Neural crest cell (in vitro differentiated cells): ENCODE data around the gene LEPR. TPM values are rescaled to one million over a fixed set of nuclear protein-coding genes. Genes with fewer than 3 reads are reported as not detected.

Experiments
- DNase-seq: peaks from one replicate; pipeline ENCODE4 v3.0.0; 2021; ENCODE audit warnings: low read depth, mixed read lengths, low spot score
- H3K27ac Mint-ChIP-seq: one replicate; pipeline ENCODE4 v1.8.0; 2021; ENCODE audit warnings: mild to moderate bottlenecking, mixed read lengths; ENCODE audit not compliant: unreplicated experiment
- H3K27me3 Mint-ChIP-seq: 2 replicates; pipeline ENCODE4 v1.8.0; 2021; ENCODE audit warnings: low read depth, mild to moderate bottlenecking, mixed read lengths
- H3K36me3 Mint-ChIP-seq: 2 replicates; pipeline ENCODE4 v1.8.0; 2021; ENCODE audit warnings: low read depth, mild to moderate bottlenecking, mixed read lengths
- H3K4me1 Mint-ChIP-seq: 2 replicates; pipeline ENCODE4 v1.8.0; 2021; ENCODE audit warnings: mixed read lengths
- H3K4me3 Mint-ChIP-seq: one replicate; pipeline ENCODE4 v1.8.0; 2021; ENCODE audit warnings: mild to moderate bottlenecking, mixed read lengths
- H3K9me3 Mint-ChIP-seq: 2 replicates; pipeline ENCODE4 v1.8.0; 2021; ENCODE audit warnings: mixed read lengths
- CTCF ChIP-seq: fragments of 200-600 bp; sonication (generic); conservative IDR thresholded peaks from 2 replicates; pipeline ENCODE4 v1.5.0; 2021; ENCODE audit warnings: antibody characterized with exemption, mild to moderate bottlenecking
- total RNA-seq: library from RNA; stranded (reverse); gene quantifications from 2 replicates; pipeline ENCODE4 v1.2.1, GENCODE V29; 2021

Gene LEPR
- total RNA-seq, 1 donor from 2014 or later: 2.7 TPM

- Mint-ChIP-seq H3K27me3 (peaks cover 13% of the 10 kb centered on the region), H3K36me3 (no peaks in the 10 kb centered on the region), H3K27ac (no peak overlapping the region), H3K4me3 (no peak overlapping the region), H3K9me3 (peaks cover 2% of the 10 kb centered on the region), H3K4me1 (no peaks in the 10 kb centered on the region)
- TF ChIP-seq CTCF: no peak
- no peak for DNase-seq
Observed at GRCh38 chr1:65404941-65405340, 15.5 kb upstream of the LEPR start.

GRCh38 chr1:65407877-65408276, 12.6 kb upstream of the LEPR start:
- no peak overlapping the region for H3K4me3 Mint-ChIP-seq
- H3K36me3 Mint-ChIP-seq: no peaks in the 10 kb centered on the region
- TF ChIP-seq CTCF: no peak
- no peaks in the 10 kb centered on the region for H3K4me1 Mint-ChIP-seq
- H3K27me3 Mint-ChIP-seq: peaks cover 15% of the 10 kb centered on the region
- DNase-seq: no peak
- H3K27ac Mint-ChIP-seq: no peak overlapping the region
- H3K9me3 Mint-ChIP-seq: peaks cover 2% of the 10 kb centered on the region

- H3K36me3 Mint-ChIP-seq: no peaks in the 10 kb centered on the region
- peaks cover 17% of the 10 kb centered on the region for H3K27me3 Mint-ChIP-seq
- no peak overlapping the region for H3K27ac Mint-ChIP-seq
- H3K4me1 Mint-ChIP-seq: no peaks in the 10 kb centered on the region
- no peak for TF ChIP-seq CTCF
- H3K4me3 Mint-ChIP-seq: no peak overlapping the region
- peaks cover 2% of the 10 kb centered on the region for H3K9me3 Mint-ChIP-seq
- DNase-seq: no peak
Observed at GRCh38 chr1:65409314-65409713, 11.2 kb upstream of the LEPR start.

- Mint-ChIP-seq H3K27ac (no peak overlapping the region), H3K4me1 (no peaks in the 10 kb centered on the region), H3K36me3 (no peaks in the 10 kb centered on the region), H3K9me3 (peaks cover 2% of the 10 kb centered on the region), H3K4me3 (no peak overlapping the region), H3K27me3 (peaks cover 13% of the 10 kb centered on the region)
- no peak for DNase-seq
- TF ChIP-seq CTCF: no peak
Observed at GRCh38 chr1:65409816-65410326, 10.6 kb upstream of the LEPR start.

- H3K27ac Mint-ChIP-seq: no peak overlapping the region
- H3K4me3 Mint-ChIP-seq: no peak overlapping the region
- no peak for DNase-seq
- H3K9me3 Mint-ChIP-seq: no peaks in the 10 kb centered on the region
- H3K36me3 Mint-ChIP-seq: no peaks in the 10 kb centered on the region
- TF ChIP-seq CTCF: no peak
- peaks cover 15% of the 10 kb centered on the region for H3K27me3 Mint-ChIP-seq
- no peaks in the 10 kb centered on the region for H3K4me1 Mint-ChIP-seq
Observed at GRCh38 chr1:65412256-65412983, 8.0 kb upstream of the LEPR start.
